ENCODE measurements around the gene C22orf23.

GRCh38 chr22:37965940-37966664 is 12.7 kb upstream of the C22orf23 start:
- TF ChIP-seq CTCF (IDR thresholded peaks at IDR 0.05) = no peak
- TF ChIP-seq POLR2A (IDR thresholded peaks at IDR 0.05) = no peak
